Fibroblast of lung (primary cell): Measurements from ENCODE around the gene NPHP4. TPM values are rescaled to one million over a fixed set of nuclear protein-coding genes. Genes with fewer than 3 reads are reported as not detected.

Experiments used
- DNase-seq, 2 donors: peaks; one replicate each; pipeline versions ENCODE4 v3.0.0 to v3.0.0-alpha.2; 2010; ENCODE audit warnings: low read depth in 2 of 2
- H2AFZ ChIP-seq: 2 replicates; pipeline ENCODE4 v1.5.1; 2012; ENCODE audit warnings: low read length, control low read depth, inconsistent platforms
- H3K27ac ChIP-seq: 2 replicates; pipeline ENCODE4 v1.5.1; 2011; ENCODE audit warnings: low read length, control low read depth; ENCODE audit not compliant: insufficient read depth
- H3K27me3 ChIP-seq: 2 replicates; pipeline ENCODE4 v1.5.1; 2011; ENCODE audit warnings: mild to moderate bottlenecking, low read length; ENCODE audit not compliant: control insufficient read depth, insufficient read depth
- H3K36me3 ChIP-seq: 2 replicates; pipeline ENCODE4 v1.5.1; 2011; ENCODE audit warnings: low read length; ENCODE audit not compliant: control insufficient read depth, insufficient read depth
- H3K4me1 ChIP-seq: 2 replicates; pipeline ENCODE4 v1.5.1; 2011; ENCODE audit warnings: low read length; ENCODE audit not compliant: control insufficient read depth, insufficient read depth; ENCODE audit errors: extremely low read depth
- H3K4me2 ChIP-seq: 2 replicates; pipeline ENCODE4 v1.5.1; 2011; ENCODE audit warnings: low read length, control low read depth; ENCODE audit not compliant: insufficient read depth; ENCODE audit errors: extremely low read depth
- H3K4me3 ChIP-seq, 4 experiments: fragments of 200-600 bp in 1 of 4; sonication (generic) in 1 of 4; replicated peaks in 1 of 4; 2 replicates each; pipeline ENCODE4 v1.5.1; 2011 to 2016; ENCODE audit warnings: low read length in 4 of 4, low read depth in 3 of 4, mild to moderate bottlenecking in 3 of 4, control low read depth in 2 of 4, inconsistent platforms in 1 of 4, mixed read lengths in 1 of 4; ENCODE audit not compliant: insufficient read depth in 1 of 4; ENCODE audit errors: control extremely low read depth in 1 of 4
- H3K79me2 ChIP-seq: 2 replicates; pipeline ENCODE4 v1.5.1; 2012; ENCODE audit warnings: mild to moderate bottlenecking, low read length, inconsistent platforms; ENCODE audit not compliant: control insufficient read depth, insufficient read depth
- H3K9ac ChIP-seq: 2 replicates; pipeline ENCODE4 v1.5.1; 2011; ENCODE audit warnings: mild to moderate bottlenecking, low read length, control low read depth; ENCODE audit not compliant: insufficient read depth
- H3K9me3 ChIP-seq: 2 replicates; pipeline ENCODE4 v1.5.1; 2012; ENCODE audit warnings: low read depth, low read length; ENCODE audit not compliant: control insufficient read depth, insufficient read depth
- H4K20me1 ChIP-seq: 2 replicates; pipeline ENCODE4 v1.5.1; 2011; ENCODE audit warnings: low read length; ENCODE audit not compliant: control insufficient read depth, insufficient read depth; ENCODE audit errors: extremely low read depth
- CTCF ChIP-seq, 2 donors: IDR thresholded peaks in 1 of 2; conservative IDR thresholded peaks in 1 of 2; 1 replicate in 1 of 2; 2 replicates in 1 of 2; pipeline ENCODE4 v1.5.1; 2011 to 2012; ENCODE audit warnings: low read length in 2 of 2, control low read depth in 1 of 2, inconsistent platforms in 1 of 2, low read depth in 1 of 2, mild to moderate bottlenecking in 1 of 2
- EZH2 ChIP-seq: IDR thresholded peaks from 2 replicates; pipeline ENCODE4 v1.5.1; 2012; ENCODE audit warnings: low read length, control low read depth, mild to moderate bottlenecking; ENCODE audit errors: missing control alignments
- polyA plus RNA-seq, 2 donors: library from polyadenylated mRNA; depleted of rRNA in 1 of 2; stranded (reverse) in 1 of 2; unstranded in 1 of 2; fragments of >200 nt; gene quantifications; 2 replicates each; pipeline ENCODE4 v1.2.1, GENCODE V29; 2011 to 2012; ENCODE audit warnings: missing spikeins in 1 of 2
- total RNA-seq: library from RNA; depleted of rRNA; stranded (reverse); fragments of >200 nt; gene quantifications from 2 replicates; pipeline ENCODE4 v1.2.1, GENCODE V29; 2014

The NPHP4 gene
- total and polyA plus RNA-seq, 2 donors (not counting 1 experiment from before 2014, with no cell fraction given), result 1.5 to 4.0 TPM

- H3K27ac ChIP-seq, result no peak overlapping the region
- no peak overlapping the region for H3K4me2 ChIP-seq
- no peaks in the 10 kb centered on the region for H3K9me3 ChIP-seq
- H3K4me3 ChIP-seq, result no peak overlapping the region
- H4K20me1 ChIP-seq, result no peaks in the 10 kb centered on the region
- H3K79me2 ChIP-seq, result no peaks in the 10 kb centered on the region
- DNase-seq, result no peak
- H3K9ac ChIP-seq, result no peak overlapping the region
- H2AFZ ChIP-seq, result no peak overlapping the region
- TF ChIP-seq CTCF (conservative IDR thresholded peaks at IDR 0.05 in 1 of 2, IDR thresholded peaks at IDR 0.05 in 1 of 2; ENCODE audit: low read depth in 1 of 2, low read length in 2 of 2), result no peak
- no peak for TF ChIP-seq EZH2
- no peaks in the 10 kb centered on the region for H3K4me1 ChIP-seq
- H3K27me3 ChIP-seq, result no peaks in the 10 kb centered on the region
- H3K36me3 ChIP-seq, result no peaks in the 10 kb centered on the region
Observed at GRCh38 chr1:5947071-5947821, 45.0 kb downstream of the NPHP4 start.

DNA sequence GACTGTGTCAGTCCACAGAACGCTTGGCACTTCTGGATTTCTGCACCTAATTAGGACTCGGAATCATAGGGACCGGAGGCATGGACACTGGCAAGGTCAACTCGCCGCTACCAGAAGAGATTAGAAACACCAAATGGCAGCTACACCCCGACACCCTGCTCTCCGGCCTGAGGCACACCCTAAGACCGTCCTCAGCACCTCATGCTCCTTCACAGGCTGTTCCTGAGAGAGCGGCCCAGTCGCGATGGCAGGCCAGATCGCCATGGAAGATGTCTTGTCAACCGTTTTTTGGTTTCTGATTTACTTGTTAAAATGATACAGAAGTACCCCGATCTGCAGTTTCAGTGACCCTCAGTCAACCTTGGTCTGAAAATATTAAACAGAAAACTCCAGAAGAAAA, 46.8 kb downstream of the NPHP4 start:
- H3K79me2 ChIP-seq, result no peaks in the 10 kb centered on the region
- no peak overlapping the region for H2AFZ ChIP-seq
- H3K9me3 ChIP-seq, result no peaks in the 10 kb centered on the region
- DNase-seq, result no peak
- H3K4me2 ChIP-seq, result no peak overlapping the region
- no peaks in the 10 kb centered on the region for H3K27me3 ChIP-seq
- no peak overlapping the region for H3K27ac ChIP-seq
- H3K4me1 ChIP-seq, result no peaks in the 10 kb centered on the region
- H4K20me1 ChIP-seq, result no peaks in the 10 kb centered on the region
- H3K36me3 ChIP-seq, result no peaks in the 10 kb centered on the region
- H3K4me3 ChIP-seq, result no peak overlapping the region
- H3K9ac ChIP-seq, result no peak overlapping the region
- TF ChIP-seq EZH2, result no peak
- no peak for TF ChIP-seq CTCF (conservative IDR thresholded peaks at IDR 0.05 in 1 of 2, IDR thresholded peaks at IDR 0.05 in 1 of 2; ENCODE audit: low read depth in 1 of 2, low read length in 2 of 2)

DNA sequence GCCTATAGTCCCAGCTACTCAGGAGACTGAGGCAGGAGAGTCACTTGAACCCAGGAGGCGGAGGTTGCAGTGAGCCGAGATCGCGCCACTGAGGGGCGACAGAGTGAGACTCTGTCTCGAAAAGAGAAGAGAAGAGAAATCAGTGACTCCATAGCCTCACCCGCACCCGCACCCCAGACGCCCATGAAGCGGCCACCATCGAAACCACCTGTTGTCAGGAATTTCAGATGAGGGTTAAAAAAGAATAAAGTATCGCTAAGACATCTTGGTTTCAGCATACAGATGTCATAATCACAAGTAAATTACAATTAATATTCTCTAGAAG, 47.4 kb downstream of the NPHP4 start:
- H3K9ac ChIP-seq, result no peak overlapping the region
- H3K9me3 ChIP-seq, result no peaks in the 10 kb centered on the region
- no peaks in the 10 kb centered on the region for H3K27me3 ChIP-seq
- no peaks in the 10 kb centered on the region for H3K4me1 ChIP-seq
- no peak overlapping the region for H3K4me2 ChIP-seq
- H3K79me2 ChIP-seq, result no peaks in the 10 kb centered on the region
- TF ChIP-seq EZH2, result no peak
- TF ChIP-seq CTCF (conservative IDR thresholded peaks at IDR 0.05 in 1 of 2, IDR thresholded peaks at IDR 0.05 in 1 of 2; ENCODE audit: low read depth in 1 of 2, low read length in 2 of 2), result no peak
- H3K27ac ChIP-seq, result no peak overlapping the region
- H4K20me1 ChIP-seq, result no peaks in the 10 kb centered on the region
- DNase-seq, result no peak
- no peaks in the 10 kb centered on the region for H3K36me3 ChIP-seq
- H2AFZ ChIP-seq, result no peak overlapping the region
- H3K4me3 ChIP-seq, result no peak overlapping the region
